Measurements from ENCODE around the gene UNC5CL. TPM values are rescaled to one million over a fixed set of nuclear protein-coding genes. Genes with fewer than 3 reads are reported as not detected.

UNC5CL gene
- total and polyA plus RNA-seq, 2 of the 4 experiments (the other 2 are of a cell fraction) = not detected

DNA sequence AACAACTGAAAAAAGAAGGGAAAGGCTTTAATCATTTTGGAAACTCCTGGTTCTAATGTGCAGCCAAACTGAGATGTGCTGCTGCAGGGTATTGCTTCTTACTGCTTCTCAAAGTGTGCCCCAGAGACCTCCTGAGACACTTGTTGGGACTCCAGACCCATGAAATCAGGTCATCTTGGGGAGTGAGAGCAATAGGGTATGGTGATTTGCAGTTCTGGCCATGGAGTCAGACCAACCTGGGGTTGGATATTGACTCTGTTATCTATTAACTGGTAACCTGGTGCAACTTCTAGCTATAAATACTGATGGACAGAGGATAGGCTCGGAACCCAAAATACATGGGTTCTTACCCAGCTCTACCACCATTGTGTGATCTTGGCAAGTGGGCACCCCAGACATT lies 7.1 kb upstream of the UNC5CL start:
- in situ Hi-C loops (cut with MboI; ENCODE audit: low sequenced_read_pairs) = loop anchor here (25.0 kb wide), 2 partner anchors 1059 to 1684 kb away; no protein-coding TSS in a partner anchor
- no peak for DNase-seq
- WGBS, 2 experiments (ENCODE audit: extremely low coverage in 2 of 2, insufficient read length in 1 of 2) = no CpG with 5 or more reads among the region's 1 CpG

More for the DNA sequence above, 7.1 kb upstream of the UNC5CL start:
- dilution Hi-C loops (cut with HindIII; ENCODE audit: low sequenced_read_pairs, unreplicated experiment) = no loop called here
- no peaks in the 10 kb centered on the region for H3K4me1 ChIP-seq (ENCODE audit: control insufficient read depth, insufficient read depth, low read length)
- no peak overlapping the region for H2BK15ac ChIP-seq (ENCODE audit: low read depth, low read length)
- H3K4ac ChIP-seq (ENCODE audit: low read depth, low read length) = no peak overlapping the region
- no peak overlapping the region for H3K56ac ChIP-seq (ENCODE audit: extremely low read depth, insufficient read depth, low read length)
- no peak overlapping the region for H3K18ac ChIP-seq (ENCODE audit: low read depth, low read length)
- H4K8ac ChIP-seq (ENCODE audit: low read depth in 2 of 2, low read length in 2 of 2) = no peak overlapping the region
- H3K36me3 ChIP-seq (ENCODE audit: control insufficient read depth, insufficient read depth, low read length) = no peaks in the 10 kb centered on the region
- no peak overlapping the region for H2BK20ac ChIP-seq (ENCODE audit: low read depth, low read length)
- H3K27me3 ChIP-seq (ENCODE audit: control insufficient read depth, insufficient read depth, low read length) = peaks cover 15% of the 10 kb centered on the region
- ChIA-PET POLR2A (ENCODE audit: unreplicated experiment) (no interaction called here), CTCF (interaction anchor here (0.7 kb wide), 1 partner anchor 222 kb away, joined by 3 read pairs; no protein-coding TSS in a partner anchor)
- H3K14ac ChIP-seq (replicated peaks; ENCODE audit: low read depth, low read length) = no peak overlapping the region
- intact Hi-C loops (cut with micrococcal nuclease) = no loop called here
- H3K4me3 ChIP-seq (ENCODE audit: insufficient read depth, low read depth, low read length) = no peak overlapping the region
- H3K4me2 ChIP-seq (ENCODE audit: low read depth, low read length) = no peak overlapping the region
- no peak overlapping the region for H3K23ac ChIP-seq (ENCODE audit: low read depth, low read length)
- H3K9me1 ChIP-seq (ENCODE audit: insufficient read depth, low read length) = 0 out of 2 replicates have a peak, but pooled peaks cover 4% of the 10 kb centered on the region
- no peak overlapping the region for H2AFZ ChIP-seq (replicated peaks; ENCODE audit: low read length, poor library complexity)
- TF ChIP-seq RAD21 (IDR thresholded peaks at IDR 0.05; ENCODE audit: low read length) = no peak
- TF ChIP-seq, protein P1, sequence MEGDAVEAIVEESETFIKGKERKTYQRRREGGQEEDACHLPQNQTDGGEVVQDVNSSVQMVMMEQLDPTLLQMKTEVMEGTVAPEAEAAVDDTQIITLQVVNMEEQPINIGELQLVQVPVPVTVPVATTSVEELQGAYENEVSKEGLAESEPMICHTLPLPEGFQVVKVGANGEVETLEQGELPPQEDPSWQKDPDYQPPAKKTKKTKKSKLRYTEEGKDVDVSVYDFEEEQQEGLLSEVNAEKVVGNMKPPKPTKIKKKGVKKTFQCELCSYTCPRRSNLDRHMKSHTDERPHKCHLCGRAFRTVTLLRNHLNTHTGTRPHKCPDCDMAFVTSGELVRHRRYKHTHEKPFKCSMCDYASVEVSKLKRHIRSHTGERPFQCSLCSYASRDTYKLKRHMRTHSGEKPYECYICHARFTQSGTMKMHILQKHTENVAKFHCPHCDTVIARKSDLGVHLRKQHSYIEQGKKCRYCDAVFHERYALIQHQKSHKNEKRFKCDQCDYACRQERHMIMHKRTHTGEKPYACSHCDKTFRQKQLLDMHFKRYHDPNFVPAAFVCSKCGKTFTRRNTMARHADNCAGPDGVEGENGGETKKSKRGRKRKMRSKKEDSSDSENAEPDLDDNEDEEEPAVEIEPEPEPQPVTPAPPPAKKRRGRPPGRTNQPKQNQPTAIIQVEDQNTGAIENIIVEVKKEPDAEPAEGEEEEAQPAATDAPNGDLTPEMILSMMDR (conservative IDR thresholded peaks at IDR 0.05; ENCODE audit: low read depth, low read length) = no peak
- TF ChIP-seq FOS (IDR thresholded peaks at IDR 0.05; ENCODE audit: low read depth, low read length) = no peak
- TF ChIP-seq RFX5 (IDR thresholded peaks at IDR 0.05; ENCODE audit: low read depth, low read length) = no peak
- no peak for TF ChIP-seq BHLHE40 (IDR thresholded peaks at IDR 0.05; ENCODE audit: low read depth, low read length)
- TF ChIP-seq, protein P2, sequence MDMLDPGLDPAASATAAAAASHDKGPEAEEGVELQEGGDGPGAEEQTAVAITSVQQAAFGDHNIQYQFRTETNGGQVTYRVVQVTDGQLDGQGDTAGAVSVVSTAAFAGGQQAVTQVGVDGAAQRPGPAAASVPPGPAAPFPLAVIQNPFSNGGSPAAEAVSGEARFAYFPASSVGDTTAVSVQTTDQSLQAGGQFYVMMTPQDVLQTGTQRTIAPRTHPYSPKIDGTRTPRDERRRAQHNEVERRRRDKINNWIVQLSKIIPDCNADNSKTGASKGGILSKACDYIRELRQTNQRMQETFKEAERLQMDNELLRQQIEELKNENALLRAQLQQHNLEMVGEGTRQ (IDR thresholded peaks at IDR 0.05; ENCODE audit: low read depth, low read length) = no peak
- TF ChIP-seq SMC3 (IDR thresholded peaks at IDR 0.05; ENCODE audit: low read depth, low read length) = no peak
- TF ChIP-seq, protein P3, sequence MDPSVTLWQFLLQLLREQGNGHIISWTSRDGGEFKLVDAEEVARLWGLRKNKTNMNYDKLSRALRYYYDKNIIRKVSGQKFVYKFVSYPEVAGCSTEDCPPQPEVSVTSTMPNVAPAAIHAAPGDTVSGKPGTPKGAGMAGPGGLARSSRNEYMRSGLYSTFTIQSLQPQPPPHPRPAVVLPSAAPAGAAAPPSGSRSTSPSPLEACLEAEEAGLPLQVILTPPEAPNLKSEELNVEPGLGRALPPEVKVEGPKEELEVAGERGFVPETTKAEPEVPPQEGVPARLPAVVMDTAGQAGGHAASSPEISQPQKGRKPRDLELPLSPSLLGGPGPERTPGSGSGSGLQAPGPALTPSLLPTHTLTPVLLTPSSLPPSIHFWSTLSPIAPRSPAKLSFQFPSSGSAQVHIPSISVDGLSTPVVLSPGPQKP (IDR thresholded peaks at IDR 0.05; ENCODE audit: borderline replicate concordance, low read depth, low read length) = no peak
- no peak for TF ChIP-seq CEBPB (IDR thresholded peaks at IDR 0.05; ENCODE audit: low read depth, low read length)
- TF ChIP-seq CHD1 (IDR thresholded peaks at IDR 0.05; ENCODE audit: low read depth, low read length) = no peak
- TF ChIP-seq MAZ (IDR thresholded peaks at IDR 0.05; ENCODE audit: borderline replicate concordance, low read depth, low read length) = no peak
- no peak for TF ChIP-seq MXI1 (IDR thresholded peaks at IDR 0.05; ENCODE audit: borderline replicate concordance, low read depth, low read length)
- TF ChIP-seq POLR2A (IDR thresholded peaks at IDR 0.05; ENCODE audit: low read depth, low read length) = no peak
- no peak for TF ChIP-seq MAFK (IDR thresholded peaks at IDR 0.05; ENCODE audit: low read depth, low read length)
- no peak for TF ChIP-seq RCOR1 (IDR thresholded peaks at IDR 0.05; ENCODE audit: insufficient replicate concordance, low read length)
- TF ChIP-seq NFE2L2 (IDR thresholded peaks at IDR 0.05; ENCODE audit: low read depth, low read length) = no peak
- no peak overlapping the region for H2AK9ac ChIP-seq (replicated peaks; ENCODE audit: low read depth, low read length, poor library complexity)
- no peaks in the 10 kb centered on the region for H3K79me1 ChIP-seq (ENCODE audit: low read depth in 1 of 2, low read length in 2 of 2)
- H4K91ac ChIP-seq (ENCODE audit: insufficient read depth, low read depth, low read length) = no peak overlapping the region
- H4K5ac ChIP-seq (ENCODE audit: low read depth, low read length) = no peak overlapping the region
- no peaks in the 10 kb centered on the region for H3K9me3 ChIP-seq (ENCODE audit: control insufficient read depth, insufficient read depth, low read length)
- ATAC-seq (ENCODE audit: low read depth) = no peak
- H2BK5ac ChIP-seq (ENCODE audit: low read depth, low read length, poor library complexity, severe bottlenecking) = no peak overlapping the region
- no peak overlapping the region for H2AK5ac ChIP-seq (ENCODE audit: low read depth, low read length)
- no peaks in the 10 kb centered on the region for H4K20me1 ChIP-seq (ENCODE audit: insufficient read depth, low read length)
- H3K27ac ChIP-seq (ENCODE audit: insufficient read depth, low read length) = no peak overlapping the region
- BruUV-seq (replicated peaks) = no TSS peak
- H2BK120ac ChIP-seq (ENCODE audit: low read depth, low read length) = no peak overlapping the region
- H3K9ac ChIP-seq (ENCODE audit: low read depth, low read length) = no peak overlapping the region

All from IMR-90 (cell line).